Activated T-cell treated with anti-CD3 and anti-CD28 coated beads, Interleukin-2, amount 50 U/mL, for 72 hours (primary cell): ENCODE results near the gene DUS2. TPM values are rescaled to one million over a fixed set of nuclear protein-coding genes. Genes with fewer than 3 reads are reported as not detected.

Experiments used
- ATAC-seq, 2 donors: fragments of 150-1000 bp; cut with Tn5 transposase; replicated peaks in 1 of 2; 2 replicates each; pipeline ENCODE4 v1.10.0; 2021; ENCODE audit warnings: moderate library complexity in 2 of 2, mild to moderate bottlenecking in 1 of 2
- DNase-seq, 2 donors: peaks; one replicate each; pipeline ENCODE4 v3.0.0; 2021 to 2022; ENCODE audit warnings: mixed read lengths in 1 of 2
- H3K27ac Mint-ChIP-seq: one replicate; pipeline ENCODE4 v1.8.0; 2022; ENCODE audit warnings: mild to moderate bottlenecking, moderate library complexity, mixed read lengths
- H3K27me3 Mint-ChIP-seq: one replicate; pipeline ENCODE4 v1.8.0; 2022; ENCODE audit warnings: low read depth, mixed read lengths
- H3K36me3 Mint-ChIP-seq, 2 donors: one replicate each; pipeline ENCODE4 v1.8.0; 2022; ENCODE audit warnings: mixed read lengths in 2 of 2, mild to moderate bottlenecking in 1 of 2; ENCODE audit not compliant: insufficient read depth in 2 of 2
- H3K4me1 Mint-ChIP-seq: one replicate; pipeline ENCODE4 v1.8.0; 2022; ENCODE audit warnings: low read depth, mixed read lengths
- H3K4me3 Mint-ChIP-seq, 2 donors: one replicate each; pipeline ENCODE4 v1.8.0; 2022; ENCODE audit warnings: mild to moderate bottlenecking in 2 of 2, mixed read lengths in 2 of 2, moderate library complexity in 2 of 2
- H3K9me3 Mint-ChIP-seq, 2 donors: one replicate each; pipeline ENCODE4 v1.8.0; 2022; ENCODE audit warnings: mixed read lengths in 2 of 2
- total RNA-seq, 2 donors: library from RNA; stranded (reverse); gene quantifications; one replicate each; pipeline ENCODE4 v1.2.3, GENCODE V29; 2022

Gene DUS2
- total RNA-seq, 2 donors from 2014 or later: 21.4 to 22.4 TPM

- no peak overlapping the region for H3K4me3 Mint-ChIP-seq
- H3K27me3 Mint-ChIP-seq: no peaks in the 10 kb centered on the region
- H3K36me3 Mint-ChIP-seq: peaks cover 9 to 19% of the 10 kb centered on the region in 2 donors
Measured at GRCh38 chr16:68068926-68069325, 45.8 kb downstream of the DUS2 start.

DNA sequence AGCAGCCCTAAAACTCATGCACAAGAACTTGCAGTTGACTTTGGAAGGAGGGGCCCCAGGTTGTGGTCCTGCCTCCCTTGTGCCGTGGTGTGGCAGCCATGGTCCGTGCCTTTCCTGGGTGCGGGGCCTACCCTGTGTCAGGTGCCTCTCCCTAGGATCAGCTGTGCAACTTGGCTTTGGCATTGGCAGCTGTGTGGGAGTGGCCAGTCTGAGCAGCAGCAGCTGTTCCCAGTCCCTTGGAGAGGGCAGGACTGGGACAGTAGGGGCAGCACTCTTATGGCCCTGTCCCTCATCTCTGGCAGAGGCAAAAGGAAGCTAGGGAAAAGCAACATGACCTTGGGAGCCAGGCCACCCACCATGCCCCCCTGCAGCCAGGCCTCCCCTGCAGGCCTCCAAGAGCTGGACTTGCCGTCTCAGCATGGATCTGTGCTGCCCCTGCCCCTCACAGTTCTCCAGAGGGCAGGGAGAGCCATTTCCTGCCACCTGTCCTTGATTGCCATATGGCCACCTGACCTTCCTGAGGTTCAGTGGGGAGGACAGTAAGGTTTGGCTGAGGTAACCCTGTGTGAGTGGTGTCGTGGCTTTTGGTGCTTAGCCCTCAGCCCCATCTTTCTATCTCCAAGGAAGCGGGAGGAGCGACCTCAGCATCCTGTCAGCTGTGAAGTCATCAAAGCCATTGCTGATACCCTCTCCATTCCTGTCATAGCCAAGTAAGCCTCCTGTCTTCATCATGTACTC is 46.6 kb downstream of the DUS2 start:
- Mint-ChIP-seq H3K27me3 (no peaks in the 10 kb centered on the region), H3K27ac (peak overlapping the region; percentile 90), H3K36me3 (peaks cover 12 to 23% of the 10 kb centered on the region in 2 donors), H3K4me1 (peaks cover 57% of the 10 kb centered on the region), H3K4me3 (peak overlapping the region; percentile 12 to 54), H3K9me3 (no peaks in the 10 kb centered on the region)
- peak; percentile 50 to 54 for ATAC-seq
- DNase-seq: peak; percentile 43 to 47

More at GRCh38 chr16:68068926-68069325, 45.8 kb downstream of the DUS2 start:
- Mint-ChIP-seq H3K9me3 (no peaks in the 10 kb centered on the region), H3K4me1 (peaks cover 57% of the 10 kb centered on the region), H3K27ac (no peak overlapping the region)
- no peak for DNase-seq
- no peak for ATAC-seq

GRCh38 chr16:68070249-68070730 is 47.2 kb downstream of the DUS2 start:
- H3K4me3 Mint-ChIP-seq: peak overlapping the region; percentile 12 to 54
- DNase-seq: no peak
- H3K27ac Mint-ChIP-seq: peak overlapping the region; percentile 90
- no peaks in the 10 kb centered on the region for H3K27me3 Mint-ChIP-seq
- peaks cover 13 to 24% of the 10 kb centered on the region in 2 donors for H3K36me3 Mint-ChIP-seq
- ATAC-seq: no peak
- H3K9me3 Mint-ChIP-seq: no peaks in the 10 kb centered on the region
- H3K4me1 Mint-ChIP-seq: peaks cover 57% of the 10 kb centered on the region

DNA sequence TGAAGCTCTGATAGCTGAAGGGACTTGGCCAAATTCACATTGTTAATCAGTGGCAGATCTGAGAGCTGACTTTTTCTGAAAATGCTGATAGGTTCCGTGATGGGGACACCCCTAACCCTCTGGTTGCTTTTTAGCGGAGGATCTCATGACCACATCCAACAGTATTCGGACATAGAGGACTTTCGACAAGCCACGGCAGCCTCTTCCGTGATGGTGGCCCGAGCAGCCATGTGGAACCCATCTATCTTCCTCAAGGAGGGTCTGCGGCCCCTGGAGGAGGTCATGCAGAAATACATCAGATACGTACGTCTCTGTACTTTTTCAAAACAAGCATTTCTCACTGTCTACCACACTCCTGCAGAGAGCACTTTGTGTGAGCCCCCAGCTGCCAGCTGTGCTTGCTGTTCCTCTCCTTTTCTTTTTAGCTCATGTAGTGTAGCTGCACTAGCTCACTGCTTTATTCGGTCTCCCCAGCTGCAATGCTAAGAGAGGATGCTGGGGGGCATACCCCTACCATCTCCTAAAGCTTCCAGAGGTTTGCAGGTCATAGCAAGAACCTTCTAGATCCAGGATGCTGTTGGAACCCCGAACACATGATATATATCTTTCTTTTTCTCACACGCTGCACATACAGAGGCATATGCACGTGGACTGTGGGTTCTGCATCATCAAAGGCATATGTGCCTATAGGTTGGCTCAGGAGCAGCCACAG is 47.9 kb downstream of the DUS2 start:
- Mint-ChIP-seq H3K27ac (peak overlapping the region; percentile 90), H3K4me3 (peak overlapping the region; percentile 12 to 54), H3K36me3 (peaks cover 13 to 25% of the 10 kb centered on the region in 2 donors), H3K9me3 (no peaks in the 10 kb centered on the region), H3K27me3 (no peaks in the 10 kb centered on the region), H3K4me1 (peaks cover 58% of the 10 kb centered on the region)
- DNase-seq: no peak
- peak; percentile 52 for ATAC-seq

GRCh38 chr16:68071518-68071901 is 48.4 kb downstream of the DUS2 start:
- H3K36me3 Mint-ChIP-seq: peaks cover 15 to 29% of the 10 kb centered on the region in 2 donors
- ATAC-seq: no peak

DNA sequence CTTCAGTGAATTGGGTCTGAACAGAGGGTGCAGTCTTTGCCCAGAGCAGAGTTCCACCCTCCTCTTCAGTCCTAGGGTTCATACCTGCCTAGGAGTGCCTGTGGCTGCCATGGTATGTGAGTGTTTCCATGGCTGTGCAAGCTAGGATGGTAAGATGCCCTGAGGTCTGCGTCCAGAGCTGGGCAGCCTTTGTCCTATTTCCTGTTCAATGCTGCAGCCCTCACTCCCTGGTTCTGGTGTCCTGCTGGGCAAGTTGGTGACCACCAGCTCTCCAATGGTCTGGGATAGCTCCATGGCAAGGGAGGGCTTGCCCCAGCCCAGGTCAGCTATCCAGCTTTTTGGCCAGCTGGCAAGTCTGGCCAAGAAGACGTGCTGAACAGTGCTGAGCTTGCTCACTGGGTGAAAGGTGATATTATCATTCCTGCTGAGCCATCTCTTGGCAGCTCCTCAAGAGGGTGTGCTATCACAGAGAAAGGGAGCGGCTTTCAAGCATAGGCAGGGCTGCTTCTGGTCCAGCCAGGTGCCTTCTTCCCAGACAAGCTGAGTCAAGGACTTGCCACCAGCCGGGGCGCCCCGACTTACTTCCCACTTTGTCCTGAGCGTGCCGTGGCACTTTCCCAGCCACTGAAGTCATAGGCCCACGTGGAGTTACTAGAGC is 49.1 kb downstream of the DUS2 start:
- Mint-ChIP-seq H3K9me3 (no peaks in the 10 kb centered on the region), H3K27ac (no peak overlapping the region), H3K27me3 (no peaks in the 10 kb centered on the region), H3K4me3 (no peak overlapping the region), H3K4me1 (peaks cover 59% of the 10 kb centered on the region), H3K36me3 (peaks cover 15 to 29% of the 10 kb centered on the region in 2 donors)
- DNase-seq: no peak
- no peak for ATAC-seq

More at GRCh38 chr16:68071518-68071901, 48.4 kb downstream of the DUS2 start:
- Mint-ChIP-seq H3K9me3 (no peaks in the 10 kb centered on the region), H3K4me1 (peaks cover 59% of the 10 kb centered on the region), H3K4me3 (peak overlapping the region in 1 of 2 donors; percentile 46), H3K27me3 (no peaks in the 10 kb centered on the region), H3K27ac (peak overlapping the region; percentile 76)
- DNase-seq: no peak

DNA sequence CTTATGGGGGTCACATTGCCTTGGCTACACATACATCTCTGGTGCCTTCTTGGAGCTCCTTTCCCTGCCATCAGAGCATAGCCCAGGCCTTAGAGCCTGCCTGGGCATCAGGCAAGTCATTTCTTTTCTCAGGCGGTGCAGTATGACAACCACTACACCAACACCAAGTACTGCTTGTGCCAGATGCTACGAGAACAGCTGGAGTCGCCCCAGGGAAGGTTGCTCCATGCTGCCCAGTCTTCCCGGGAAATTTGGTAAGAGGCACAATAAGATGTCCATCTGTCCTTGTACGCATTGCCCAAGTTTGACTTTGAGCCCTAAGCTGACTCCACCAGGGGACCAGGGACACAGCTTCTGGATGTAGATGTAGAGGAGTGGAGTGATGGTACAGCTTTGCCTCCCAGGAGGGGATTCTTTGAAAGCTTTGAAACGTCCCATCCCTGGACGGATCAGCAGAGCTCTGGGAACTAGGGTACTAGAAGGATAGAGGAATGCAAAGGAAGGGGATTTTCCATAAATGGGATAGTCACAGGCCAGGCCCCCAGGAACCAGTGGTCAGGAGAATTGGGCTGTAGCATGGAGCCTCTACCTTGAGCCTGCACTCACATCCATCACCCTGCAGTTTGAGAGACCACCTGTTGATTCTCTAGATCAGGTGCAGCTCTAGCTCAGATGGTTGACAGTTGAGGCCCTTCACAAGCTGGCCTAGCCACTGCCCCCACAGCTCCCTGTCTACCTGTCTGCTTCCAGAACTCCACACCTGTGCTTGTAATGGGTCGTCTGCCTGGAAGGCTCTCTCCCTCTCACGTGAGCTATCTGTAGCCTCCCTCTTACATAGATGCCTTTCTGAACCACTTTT is 51.0 kb downstream of the DUS2 start:
- peaks cover 18 to 28% of the 10 kb centered on the region in 2 donors for H3K36me3 Mint-ChIP-seq
- H3K27me3 Mint-ChIP-seq: no peaks in the 10 kb centered on the region
- DNase-seq (no peak), ATAC-seq (no peak)
- H3K27ac Mint-ChIP-seq: peak overlapping the region; percentile 72
- H3K4me3 Mint-ChIP-seq: peak overlapping the region; percentile 35 to 57
- no peaks in the 10 kb centered on the region for H3K9me3 Mint-ChIP-seq
- H3K4me1 Mint-ChIP-seq: peaks cover 71% of the 10 kb centered on the region

- H3K36me3 Mint-ChIP-seq: peaks cover 18 to 27% of the 10 kb centered on the region in 2 donors
Measured at GRCh38 chr16:68074850-68075555, 51.9 kb downstream of the DUS2 start.

DNA sequence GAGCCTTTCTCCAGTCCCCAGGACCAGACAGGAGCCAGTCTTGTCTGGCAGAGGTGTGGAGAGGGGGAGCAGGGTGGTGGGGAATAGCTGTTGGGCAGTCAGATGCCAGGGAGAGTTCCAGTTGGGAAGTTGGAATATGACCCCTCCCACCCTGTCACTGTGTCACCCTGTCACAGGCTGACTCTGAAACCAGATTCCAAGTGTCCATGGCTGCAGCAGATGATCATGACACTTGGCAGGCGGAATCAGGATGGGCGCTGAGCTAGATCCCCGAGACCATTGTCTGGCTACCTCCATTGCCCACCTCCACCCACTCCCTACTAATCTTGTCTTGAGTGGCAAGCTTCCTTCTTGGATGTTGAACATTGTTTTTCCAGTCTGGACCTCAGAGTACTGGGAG is 52.9 kb downstream of the DUS2 start:
- H3K27me3 Mint-ChIP-seq: no peaks in the 10 kb centered on the region
- DNase-seq: no peak
- no peak for ATAC-seq
- peaks cover 71% of the 10 kb centered on the region for H3K4me1 Mint-ChIP-seq
- H3K36me3 Mint-ChIP-seq: peaks cover 18 to 26% of the 10 kb centered on the region in 2 donors
- H3K9me3 Mint-ChIP-seq: no peaks in the 10 kb centered on the region
- no peak overlapping the region for H3K4me3 Mint-ChIP-seq
- no peak overlapping the region for H3K27ac Mint-ChIP-seq

More at GRCh38 chr16:68074850-68075555, 51.9 kb downstream of the DUS2 start:
- peak overlapping the region; percentile 36 to 57 for H3K4me3 Mint-ChIP-seq
- ATAC-seq (peak; percentile 72 to 74), DNase-seq (peak; percentile 80 to 85)
- H3K4me1 Mint-ChIP-seq: peaks cover 71% of the 10 kb centered on the region
- H3K27ac Mint-ChIP-seq: peak overlapping the region; percentile 72
- H3K27me3 Mint-ChIP-seq: no peaks in the 10 kb centered on the region
- H3K9me3 Mint-ChIP-seq: no peaks in the 10 kb centered on the region

DNA sequence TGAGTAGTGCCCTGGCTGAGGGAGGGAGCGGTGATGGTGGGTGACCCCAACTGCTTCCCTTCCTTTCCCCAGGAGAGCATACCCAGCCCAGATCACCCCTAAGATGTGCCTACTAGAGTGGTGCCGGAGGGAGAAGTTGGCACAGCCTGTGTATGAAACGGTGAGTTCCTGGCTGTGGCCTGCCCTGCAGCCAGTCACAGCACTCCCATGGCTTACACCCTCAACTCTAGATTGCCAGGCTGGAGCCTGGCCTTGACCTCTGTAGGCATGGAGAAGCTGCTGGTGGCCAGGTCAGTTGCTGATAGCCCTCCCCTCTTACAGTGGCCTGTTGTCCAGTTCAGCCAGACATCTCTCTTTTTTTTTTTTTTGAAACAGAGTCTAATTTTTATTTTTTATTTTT is 53.5 kb downstream of the DUS2 start:
- H3K4me3 Mint-ChIP-seq: no peak overlapping the region
- peaks cover 71% of the 10 kb centered on the region for H3K4me1 Mint-ChIP-seq
- H3K36me3 Mint-ChIP-seq: peaks cover 18 to 22% of the 10 kb centered on the region in 2 donors
- H3K9me3 Mint-ChIP-seq: no peaks in the 10 kb centered on the region
- H3K27ac Mint-ChIP-seq: peak overlapping the region; percentile 60
- DNase-seq (no peak), ATAC-seq (no peak)
- H3K27me3 Mint-ChIP-seq: no peaks in the 10 kb centered on the region

DNA sequence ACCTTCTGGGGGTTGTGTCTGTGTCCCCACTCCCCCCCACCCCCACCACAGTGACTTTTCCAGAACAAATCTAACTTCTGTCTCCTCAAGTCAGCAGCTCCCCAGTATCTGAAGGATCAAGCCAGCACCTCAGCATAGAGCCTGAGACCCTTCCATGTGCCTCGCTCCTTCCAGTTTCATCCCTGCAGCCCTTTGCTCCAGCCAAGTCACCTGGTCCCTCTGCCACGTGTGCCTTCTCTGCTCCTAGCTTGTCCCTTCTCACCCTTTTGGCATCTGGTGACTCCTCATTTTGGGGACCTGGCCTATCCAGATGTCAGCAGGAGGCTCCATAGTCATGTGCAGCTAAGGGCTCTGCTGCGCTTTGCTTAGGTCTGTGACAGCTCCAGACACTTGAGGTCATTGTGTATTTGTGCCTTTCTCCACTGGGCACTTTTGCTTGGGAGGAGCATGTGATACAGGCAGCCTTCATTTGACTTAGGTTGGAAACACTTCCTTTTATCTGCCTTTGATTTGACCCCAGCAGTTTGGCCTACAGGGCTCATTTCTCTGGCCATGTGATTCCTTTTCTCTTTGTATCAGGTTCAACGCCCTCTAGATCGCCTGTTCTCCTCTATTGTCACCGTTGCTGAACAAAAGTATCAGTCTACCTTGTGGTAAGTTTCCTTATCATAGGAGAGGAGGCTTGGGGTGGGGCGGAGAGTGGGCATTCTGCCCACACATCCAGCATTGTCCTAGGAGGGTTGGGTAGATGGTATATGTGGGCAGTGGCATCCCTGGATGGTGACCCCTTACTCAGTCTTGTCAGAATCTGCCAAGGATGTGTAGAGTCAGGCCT is 55.0 kb downstream of the DUS2 start:
- Mint-ChIP-seq H3K4me3 (peak overlapping the region in 1 of 2 donors; percentile 37), H3K4me1 (peaks cover 83% of the 10 kb centered on the region), H3K27me3 (no peaks in the 10 kb centered on the region), H3K36me3 (peaks cover 16 to 20% of the 10 kb centered on the region in 2 donors), H3K9me3 (no peaks in the 10 kb centered on the region), H3K27ac (peak overlapping the region; percentile 95)
- ATAC-seq: no peak
- DNase-seq: no peak
